Kidney (tissue), 14 donors: ENCODE measurements around the gene KCNAB2. TPM values are rescaled to one million over a fixed set of nuclear protein-coding genes. Genes with fewer than 3 reads are reported as not detected.
A peak's percentile ranks its signal among the peaks of the same experiment; 100 is the strongest.

Experiments
- DNase-seq, 5 donors: peaks; one replicate each; pipeline ENCODE4 v3.0.0-alpha.2; 2013 to 2020
- FAIRE-seq: peaks from 2 replicates; lab custom pipeline; 2012; peaks lifted over from hg19 to GRCh38; lab: Jason Lieb, UNC
- H3K27ac ChIP-seq, 2 donors: one replicate each; pipeline ENCODE4 v1.7.0; 2013; ENCODE audit warnings: low read depth in 2 of 2, low read length in 2 of 2, inconsistent platforms in 1 of 2
- H3K27me3 ChIP-seq: one replicate; pipeline ENCODE4 v1.7.1; 2013; ENCODE audit warnings: low read length, inconsistent platforms; ENCODE audit not compliant: control insufficient read depth, insufficient read depth
- H3K36me3 ChIP-seq, 3 donors: one replicate each; pipeline versions ENCODE4 v1.7.0 to v1.7.1; 2013; ENCODE audit warnings: low read length in 3 of 3, control low read depth in 1 of 3, inconsistent platforms in 1 of 3; ENCODE audit not compliant: insufficient read depth in 3 of 3, control insufficient read depth in 2 of 3
- H3K4me1 ChIP-seq, 3 donors: one replicate each; pipeline versions ENCODE4 v1.7.0 to v1.7.1; 2013; ENCODE audit warnings: low read length in 3 of 3, inconsistent platforms in 1 of 3, low read depth in 1 of 3; ENCODE audit not compliant: control insufficient read depth in 2 of 3, insufficient read depth in 2 of 3
- H3K4me3 ChIP-seq, 3 donors: one replicate each; pipeline versions ENCODE4 v1.7.0 to v1.8.1; 2013; ENCODE audit warnings: low read length in 3 of 3, control low read depth in 1 of 3, inconsistent platforms in 1 of 3
- H3K9ac ChIP-seq, 3 donors: one replicate each; pipeline versions ENCODE4 v1.7.0 to v1.7.1; 2013; ENCODE audit warnings: low read length in 3 of 3, control low read depth in 1 of 3, inconsistent platforms in 1 of 3
- H3K9me3 ChIP-seq, 3 donors: one replicate each; pipeline versions ENCODE4 v1.7.0 to v1.7.1; 2013; ENCODE audit warnings: low read length in 3 of 3, control low read depth in 1 of 3, inconsistent platforms in 1 of 3; ENCODE audit not compliant: control insufficient read depth in 2 of 3, insufficient read depth in 1 of 3
- CTCF ChIP-seq: IDR thresholded peaks from 3 replicates; pipeline ENCODE4 v1.5.1; 2012; ENCODE audit warnings: mild to moderate bottlenecking, moderate library complexity, borderline replicate concordance; ENCODE audit not compliant: insufficient read depth; ENCODE audit errors: extremely low read depth
- intact Hi-C: fragments of 100-400 bp; cut with DNase I; formaldehyde crosslinking; loops from one replicate; pipeline ENCODE4 v1.11.1; 2022
- polyA plus RNA-seq: library from polyadenylated mRNA; stranded (reverse); fragments of 350-450 nt; fragmentation: Illumina TruSeq; extraction: RNeasy Lipid Tissue Mini Kit (QIAGEN cat#74804); gene quantifications from one replicate; pipeline ENCODE4 v1.2.3, GENCODE V29; 2014; ENCODE audit warnings: low read depth, low replicate concordance; ENCODE audit not compliant: insufficient read depth
- total RNA-seq: library from RNA; stranded (reverse); fragmentation: NEBNext Ultra II Directional; extraction: Animal tissue kit (Norgen Biotek cat#: 25700); gene quantifications from one replicate; pipeline ENCODE4 v1.2.1, GENCODE V29; 2021
- donor health status: control.
- donor health status: control.
- donor health status: control.
- donor health status: control.
- donor health status: control.
- donor health status: DM: yes; HTN: yes; CAD: no.
- donor health status: Normal renal cell carcinoma (clear cell type).

The KCNAB2 gene
- total and polyA plus RNA-seq, 2 donors from 2014 or later: 19.6 to 28.1 TPM

DNA sequence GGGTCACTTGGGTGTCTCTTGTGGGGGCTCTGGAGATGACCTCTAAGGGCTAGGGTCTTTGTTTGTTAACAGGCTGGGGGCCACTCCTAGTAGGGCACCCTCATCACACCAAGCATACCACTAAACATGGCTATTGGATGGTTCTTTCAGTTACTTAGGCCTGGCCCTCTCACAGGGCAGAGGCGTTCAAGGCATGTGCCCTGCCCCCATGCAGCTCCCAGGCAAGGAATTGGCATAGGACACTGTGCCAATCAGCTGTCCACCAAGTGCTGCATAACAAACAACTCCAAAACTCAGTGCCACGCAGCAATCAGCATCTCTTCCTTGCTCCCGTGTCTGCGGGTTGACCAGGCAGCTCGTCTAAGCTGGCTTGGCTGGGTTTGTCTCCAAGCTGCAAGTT, 2.1 kb upstream of the KCNAB2 start:
- DNase-seq (no peak), FAIRE-seq (no peak)
- no peak overlapping the region for H3K27ac ChIP-seq
- no peaks in the 10 kb centered on the region for H3K36me3 ChIP-seq
- H3K4me3 ChIP-seq: no peak overlapping the region
- no peaks in the 10 kb centered on the region for H3K9me3 ChIP-seq
- H3K27me3 ChIP-seq: no peaks in the 10 kb centered on the region
- no peak overlapping the region for H3K9ac ChIP-seq
- no peak for TF ChIP-seq CTCF
- peaks cover 0 to 3% (median 0%) of the 10 kb centered on the region in 3 donors for H3K4me1 ChIP-seq
- intact Hi-C loops: no loop called here

DNA sequence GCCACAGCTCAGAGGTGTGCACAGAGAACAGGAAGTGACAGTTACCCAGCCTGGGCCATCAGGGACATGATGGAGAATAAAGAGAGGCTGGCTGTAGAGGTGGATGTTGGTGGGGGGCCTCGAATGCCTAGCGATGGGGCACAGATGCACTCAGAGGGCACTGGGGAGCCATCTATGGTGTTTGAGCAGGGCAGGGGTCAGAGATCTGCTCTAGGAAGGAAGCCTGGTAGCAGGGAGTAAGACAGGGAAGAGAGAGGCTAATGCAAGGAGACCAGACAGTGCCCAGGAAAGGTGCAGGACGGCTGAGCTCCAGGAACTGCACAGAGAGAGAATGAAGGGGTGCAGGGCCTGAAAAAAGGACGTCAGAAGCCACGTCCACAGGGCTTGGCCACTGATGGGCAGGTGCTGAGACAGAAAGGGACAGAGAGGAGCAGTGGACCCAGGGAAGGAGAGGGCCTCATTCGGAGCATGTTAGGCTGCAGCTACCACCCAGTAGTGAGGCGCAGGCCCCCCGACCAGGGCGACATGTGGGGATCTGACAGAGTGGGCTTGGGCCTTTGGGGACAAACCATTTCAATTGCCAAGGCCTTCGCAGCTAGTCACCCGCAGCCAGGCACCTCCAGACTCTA, 1.1 kb upstream of the KCNAB2 start:
- Histone ChIP-seq H3K9ac (no peak overlapping the region), H3K27ac (no peak overlapping the region), H3K4me1 (peaks cover 0 to 3% (median 0%) of the 10 kb centered on the region in 3 donors), H3K9me3 (no peaks in the 10 kb centered on the region), H3K4me3 (no peak overlapping the region), H3K27me3 (no peaks in the 10 kb centered on the region), H3K36me3 (no peaks in the 10 kb centered on the region)
- intact Hi-C loops: no loop called here
- TF ChIP-seq CTCF: no peak
- no peak for FAIRE-seq
- DNase-seq: no peak

DNA sequence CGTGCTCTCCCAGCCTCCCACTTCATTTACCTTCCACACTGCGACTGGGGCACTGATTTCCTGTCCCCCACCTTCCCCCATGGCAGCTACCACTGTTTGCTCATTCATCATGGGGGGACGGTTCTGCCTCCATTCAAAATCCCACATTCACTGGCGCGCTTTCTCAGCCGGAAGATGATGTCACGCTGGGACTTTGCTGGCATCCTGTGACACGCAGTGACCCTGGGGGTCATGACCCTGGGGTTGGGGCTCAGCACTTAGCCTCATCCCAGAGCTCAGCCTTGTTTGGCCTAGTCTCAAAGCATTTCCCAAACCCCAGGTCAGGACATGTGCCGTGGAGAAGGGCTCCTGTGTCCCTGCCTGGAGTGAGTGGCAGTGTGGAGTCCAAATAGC, 582 bp upstream of the KCNAB2 start:
- H3K36me3 ChIP-seq: no peaks in the 10 kb centered on the region

More for the DNA sequence above, 582 bp upstream of the KCNAB2 start:
- H3K4me1 ChIP-seq: peaks cover 0 to 3% (median 0%) of the 10 kb centered on the region in 3 donors
- H3K27ac ChIP-seq: no peak overlapping the region
- TF ChIP-seq CTCF: no peak
- H3K27me3 ChIP-seq: no peaks in the 10 kb centered on the region
- peak overlapping the region in 1 of 3 donors; percentile 56 for H3K4me3 ChIP-seq
- DNase-seq (no peak), FAIRE-seq (no peak)
- intact Hi-C loops: no loop called here
- H3K9ac ChIP-seq: no peak overlapping the region
- no peaks in the 10 kb centered on the region for H3K9me3 ChIP-seq
